ENCODE measurements around the gene MBOAT2. TPM values are rescaled to one million over a fixed set of nuclear protein-coding genes. Genes with fewer than 3 reads are reported as not detected.

MBOAT2 gene
- polyA plus RNA-seq, 1 donor from 2014 or later = 205 TPM

DNA sequence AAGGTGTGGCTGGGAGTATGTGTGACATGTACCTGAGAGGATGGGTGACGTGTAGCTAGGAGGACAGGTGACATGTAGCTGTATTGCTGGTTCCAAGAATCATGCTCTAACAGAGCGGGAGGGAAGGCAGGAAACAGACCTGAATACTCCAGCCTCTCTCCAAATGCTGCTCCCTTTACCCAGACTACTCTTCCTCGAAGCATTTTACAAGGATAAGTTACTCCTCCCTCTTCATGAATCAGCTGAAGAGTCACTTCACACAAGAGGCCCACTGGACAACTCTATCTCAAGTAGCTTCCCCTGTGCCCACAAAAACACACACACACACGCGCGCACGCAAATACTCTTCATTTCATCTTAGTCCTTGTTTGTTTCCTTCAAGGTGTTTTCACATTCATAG, 113.5 kb downstream of the MBOAT2 start:
- H3K79me2 ChIP-seq (replicated peaks; ENCODE audit: insufficient read depth, low read length) = no peaks in the 10 kb centered on the region
- H3K4me3 ChIP-seq (ENCODE audit: low read length) = no peak overlapping the region
- H3F3A ChIP-seq (ENCODE audit: insufficient read depth, low read length, poor library complexity, severe bottlenecking) = no peaks in the 10 kb centered on the region
- H3K27ac ChIP-seq (ENCODE audit: low read length) = no peak overlapping the region
- H2AFZ ChIP-seq (ENCODE audit: low read depth, low read length) = no peak overlapping the region
- TF ChIP-seq RAD21 (conservative IDR thresholded peaks at IDR 0.05) = no peak
- no peak for TF ChIP-seq EZH2 (IDR thresholded peaks at IDR 0.05; ENCODE audit: borderline replicate concordance, insufficient read depth, low read length, poor library complexity, severe bottlenecking)
- TF ChIP-seq SMC3 (conservative IDR thresholded peaks at IDR 0.05; ENCODE audit: poor library complexity) = no peak
- no peak for TF ChIP-seq EP300 (conservative IDR thresholded peaks at IDR 0.05; ENCODE audit: poor library complexity, severe bottlenecking)
- TF ChIP-seq MXI1 (conservative IDR thresholded peaks at IDR 0.05; ENCODE audit: poor library complexity, severe bottlenecking) = no peak
- no peak for TF ChIP-seq TAF1 (IDR thresholded peaks at IDR 0.05; ENCODE audit: low read depth)
- TF ChIP-seq, protein P1, sequence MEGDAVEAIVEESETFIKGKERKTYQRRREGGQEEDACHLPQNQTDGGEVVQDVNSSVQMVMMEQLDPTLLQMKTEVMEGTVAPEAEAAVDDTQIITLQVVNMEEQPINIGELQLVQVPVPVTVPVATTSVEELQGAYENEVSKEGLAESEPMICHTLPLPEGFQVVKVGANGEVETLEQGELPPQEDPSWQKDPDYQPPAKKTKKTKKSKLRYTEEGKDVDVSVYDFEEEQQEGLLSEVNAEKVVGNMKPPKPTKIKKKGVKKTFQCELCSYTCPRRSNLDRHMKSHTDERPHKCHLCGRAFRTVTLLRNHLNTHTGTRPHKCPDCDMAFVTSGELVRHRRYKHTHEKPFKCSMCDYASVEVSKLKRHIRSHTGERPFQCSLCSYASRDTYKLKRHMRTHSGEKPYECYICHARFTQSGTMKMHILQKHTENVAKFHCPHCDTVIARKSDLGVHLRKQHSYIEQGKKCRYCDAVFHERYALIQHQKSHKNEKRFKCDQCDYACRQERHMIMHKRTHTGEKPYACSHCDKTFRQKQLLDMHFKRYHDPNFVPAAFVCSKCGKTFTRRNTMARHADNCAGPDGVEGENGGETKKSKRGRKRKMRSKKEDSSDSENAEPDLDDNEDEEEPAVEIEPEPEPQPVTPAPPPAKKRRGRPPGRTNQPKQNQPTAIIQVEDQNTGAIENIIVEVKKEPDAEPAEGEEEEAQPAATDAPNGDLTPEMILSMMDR (IDR thresholded peaks at IDR 0.05; ENCODE audit: poor library complexity, severe bottlenecking) = no peak
- no peaks in the 10 kb centered on the region for H3K27me3 ChIP-seq (ENCODE audit: insufficient read depth, low read depth, low read length)
- no peaks in the 10 kb centered on the region for H3K36me3 ChIP-seq (ENCODE audit: insufficient read depth, low read length)
- H4K20me1 ChIP-seq (ENCODE audit: insufficient read depth) = no peaks in the 10 kb centered on the region
- H3K9me2 ChIP-seq (ENCODE audit: insufficient read depth, low read length) = no peaks in the 10 kb centered on the region
- no peaks in the 10 kb centered on the region for H3K9me3 ChIP-seq (ENCODE audit: low read length)
- H3K9ac ChIP-seq (ENCODE audit: low read length) = no peak overlapping the region
- no peak overlapping the region for H3K4me2 ChIP-seq (ENCODE audit: low read length)

DNA sequence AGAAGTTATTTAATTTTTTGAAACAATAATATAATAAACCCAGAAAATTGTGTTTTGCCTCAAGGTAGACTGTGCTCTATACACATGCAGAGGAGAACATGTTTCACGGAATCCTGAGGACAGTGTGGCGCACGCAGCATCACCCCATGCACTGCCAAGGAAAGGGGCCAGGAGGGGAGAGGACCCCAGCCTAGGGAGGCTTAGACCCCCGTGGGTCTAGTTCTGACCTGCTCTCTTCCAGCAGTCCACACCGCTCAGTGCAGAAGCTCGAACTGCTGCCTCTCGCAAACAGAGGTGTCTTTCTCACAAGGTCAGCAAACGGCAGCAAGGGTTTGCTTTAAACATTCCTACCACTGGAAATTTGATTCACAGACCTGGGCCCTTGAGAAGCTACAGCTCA, 114.5 kb downstream of the MBOAT2 start:
- H2AFZ ChIP-seq (ENCODE audit: low read depth, low read length) = no peak overlapping the region
- no peak overlapping the region for H3K27ac ChIP-seq (ENCODE audit: low read length)
- no peaks in the 10 kb centered on the region for H3K9me2 ChIP-seq (ENCODE audit: insufficient read depth, low read length)
- no peaks in the 10 kb centered on the region for H3K27me3 ChIP-seq (ENCODE audit: insufficient read depth, low read depth, low read length)
- H3K9ac ChIP-seq (ENCODE audit: low read length) = no peak overlapping the region
- H3K4me3 ChIP-seq (ENCODE audit: low read length) = no peak overlapping the region
- H3K36me3 ChIP-seq (ENCODE audit: insufficient read depth, low read length) = no peaks in the 10 kb centered on the region
- H3K79me2 ChIP-seq (replicated peaks; ENCODE audit: insufficient read depth, low read length) = no peaks in the 10 kb centered on the region
- no peaks in the 10 kb centered on the region for H4K20me1 ChIP-seq (ENCODE audit: insufficient read depth)
- H3F3A ChIP-seq (ENCODE audit: insufficient read depth, low read length, poor library complexity, severe bottlenecking) = no peaks in the 10 kb centered on the region
- TF ChIP-seq EZH2 (IDR thresholded peaks at IDR 0.05; ENCODE audit: borderline replicate concordance, insufficient read depth, low read length, poor library complexity, severe bottlenecking) = no peak
- no peak for TF ChIP-seq POLR2AphosphoS5 (IDR thresholded peaks at IDR 0.05)
- TF ChIP-seq MXI1 (conservative IDR thresholded peaks at IDR 0.05; ENCODE audit: poor library complexity, severe bottlenecking) = no peak
- TF ChIP-seq, protein P1 (IDR thresholded peaks at IDR 0.05; ENCODE audit: poor library complexity, severe bottlenecking) = no peak
- no peak for TF ChIP-seq SMC3 (conservative IDR thresholded peaks at IDR 0.05; ENCODE audit: poor library complexity)
- TF ChIP-seq, protein P2, sequence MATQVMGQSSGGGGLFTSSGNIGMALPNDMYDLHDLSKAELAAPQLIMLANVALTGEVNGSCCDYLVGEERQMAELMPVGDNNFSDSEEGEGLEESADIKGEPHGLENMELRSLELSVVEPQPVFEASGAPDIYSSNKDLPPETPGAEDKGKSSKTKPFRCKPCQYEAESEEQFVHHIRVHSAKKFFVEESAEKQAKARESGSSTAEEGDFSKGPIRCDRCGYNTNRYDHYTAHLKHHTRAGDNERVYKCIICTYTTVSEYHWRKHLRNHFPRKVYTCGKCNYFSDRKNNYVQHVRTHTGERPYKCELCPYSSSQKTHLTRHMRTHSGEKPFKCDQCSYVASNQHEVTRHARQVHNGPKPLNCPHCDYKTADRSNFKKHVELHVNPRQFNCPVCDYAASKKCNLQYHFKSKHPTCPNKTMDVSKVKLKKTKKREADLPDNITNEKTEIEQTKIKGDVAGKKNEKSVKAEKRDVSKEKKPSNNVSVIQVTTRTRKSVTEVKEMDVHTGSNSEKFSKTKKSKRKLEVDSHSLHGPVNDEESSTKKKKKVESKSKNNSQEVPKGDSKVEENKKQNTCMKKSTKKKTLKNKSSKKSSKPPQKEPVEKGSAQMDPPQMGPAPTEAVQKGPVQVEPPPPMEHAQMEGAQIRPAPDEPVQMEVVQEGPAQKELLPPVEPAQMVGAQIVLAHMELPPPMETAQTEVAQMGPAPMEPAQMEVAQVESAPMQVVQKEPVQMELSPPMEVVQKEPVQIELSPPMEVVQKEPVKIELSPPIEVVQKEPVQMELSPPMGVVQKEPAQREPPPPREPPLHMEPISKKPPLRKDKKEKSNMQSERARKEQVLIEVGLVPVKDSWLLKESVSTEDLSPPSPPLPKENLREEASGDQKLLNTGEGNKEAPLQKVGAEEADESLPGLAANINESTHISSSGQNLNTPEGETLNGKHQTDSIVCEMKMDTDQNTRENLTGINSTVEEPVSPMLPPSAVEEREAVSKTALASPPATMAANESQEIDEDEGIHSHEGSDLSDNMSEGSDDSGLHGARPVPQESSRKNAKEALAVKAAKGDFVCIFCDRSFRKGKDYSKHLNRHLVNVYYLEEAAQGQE (IDR thresholded peaks at IDR 0.05; ENCODE audit: borderline replicate concordance) = no peak
- TF ChIP-seq RAD21 (conservative IDR thresholded peaks at IDR 0.05) = no peak
- no peak for TF ChIP-seq EP300 (conservative IDR thresholded peaks at IDR 0.05; ENCODE audit: poor library complexity, severe bottlenecking)
- TF ChIP-seq TAF1 (IDR thresholded peaks at IDR 0.05; ENCODE audit: low read depth) = no peak
- no peaks in the 10 kb centered on the region for H3K9me3 ChIP-seq (ENCODE audit: low read length)
- H3K4me2 ChIP-seq (ENCODE audit: low read length) = no peak overlapping the region
